Measurements from ENCODE around the gene MAF.

Gene MAF

GRCh38 chr16:79587296-79587695 lies 13.2 kb downstream of the MAF start:
- no peak for DNase-seq

DNA sequence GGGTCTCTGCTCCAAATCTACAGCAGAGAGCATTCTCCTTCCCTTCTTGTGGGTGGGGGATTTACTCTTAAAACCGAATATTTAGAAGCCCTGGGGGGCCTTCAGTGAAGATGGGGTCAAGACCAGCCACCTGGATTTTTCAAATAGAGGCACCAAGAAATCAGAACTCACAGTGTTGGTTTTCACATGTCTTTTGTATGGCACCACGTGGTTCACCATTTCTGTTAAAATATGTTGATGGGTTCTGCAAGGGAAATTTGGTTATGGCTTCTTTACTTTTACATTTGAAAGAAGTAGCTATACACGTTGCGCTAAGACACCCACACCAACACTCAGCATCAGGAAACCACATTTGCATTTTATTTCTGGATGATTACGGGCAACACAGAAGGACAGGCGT lies 17.7 kb downstream of the MAF start:
- DNase-seq: no peak

- DNase-seq: no peak
These were observed 19.9 kb downstream of the MAF start for GRCh38 chr16:79580453-79581191.

- no peak for DNase-seq
These were observed 23.9 kb downstream of the MAF start for GRCh38 chr16:79576602-79577001.

- DNase-seq: no peak
These were observed 26.7 kb downstream of the MAF start for GRCh38 chr16:79573884-79574283.

GRCh38 chr16:79573071-79573470 lies 27.5 kb downstream of the MAF start:
- no peak for DNase-seq

DNA sequence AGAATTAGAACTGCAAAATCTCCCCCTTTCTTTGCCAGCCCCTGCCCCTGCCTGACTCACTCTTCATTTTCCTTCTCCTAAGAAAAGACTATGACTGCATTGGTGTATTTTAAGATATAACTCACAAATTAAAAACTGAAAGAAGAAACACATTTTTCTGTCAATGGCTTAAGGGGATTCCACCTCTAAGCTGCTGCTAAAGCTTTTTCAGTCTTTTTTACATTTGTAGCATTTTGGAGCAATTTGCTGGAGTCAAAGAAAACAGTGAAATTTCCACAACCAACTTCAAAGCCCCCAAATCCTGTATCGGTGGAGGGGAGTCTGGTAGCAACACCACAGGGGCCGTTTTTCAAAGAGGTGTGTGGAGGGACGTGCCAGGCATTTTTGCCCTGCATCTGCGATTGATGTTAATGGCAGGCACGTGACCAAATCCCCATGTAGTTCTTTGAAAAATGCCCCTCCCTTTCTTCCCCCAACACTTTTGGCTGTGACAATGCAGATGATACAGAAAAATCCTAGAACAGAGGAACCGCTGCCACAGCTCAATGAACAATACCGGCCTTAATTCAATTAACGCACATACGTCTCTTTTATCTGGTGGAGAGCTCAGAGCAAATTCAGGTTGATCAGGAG lies 28.5 kb downstream of the MAF start:
- no peak for DNase-seq

GRCh38 chr16:79571065-79571902 lies 29.3 kb downstream of the MAF start:
- DNase-seq: no peak

DNA sequence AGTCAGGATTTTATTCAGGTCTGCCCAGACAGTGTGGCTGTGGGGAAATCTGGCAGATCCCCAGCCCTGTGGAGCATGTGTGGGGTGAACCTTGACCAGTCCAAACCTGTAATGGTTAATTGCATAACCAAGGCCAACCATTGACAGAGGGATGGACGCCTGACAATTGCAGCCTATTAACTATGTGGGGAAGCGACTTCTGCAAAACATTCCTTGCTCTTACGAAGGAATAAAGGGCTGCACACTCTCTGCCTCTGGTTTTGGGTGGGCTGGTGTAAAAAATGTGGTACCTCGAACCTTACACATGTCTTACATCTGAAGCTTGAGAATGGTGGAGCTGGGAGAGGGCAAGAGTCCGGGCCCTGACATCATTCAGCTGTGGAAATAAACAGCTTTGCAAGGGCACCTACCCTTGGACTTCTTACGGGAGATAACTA lies 35.8 kb downstream of the MAF start:
- no peak for DNase-seq

GRCh38 chr16:79563921-79564320 lies 36.6 kb downstream of the MAF start:
- DNase-seq: no peak

DNA sequence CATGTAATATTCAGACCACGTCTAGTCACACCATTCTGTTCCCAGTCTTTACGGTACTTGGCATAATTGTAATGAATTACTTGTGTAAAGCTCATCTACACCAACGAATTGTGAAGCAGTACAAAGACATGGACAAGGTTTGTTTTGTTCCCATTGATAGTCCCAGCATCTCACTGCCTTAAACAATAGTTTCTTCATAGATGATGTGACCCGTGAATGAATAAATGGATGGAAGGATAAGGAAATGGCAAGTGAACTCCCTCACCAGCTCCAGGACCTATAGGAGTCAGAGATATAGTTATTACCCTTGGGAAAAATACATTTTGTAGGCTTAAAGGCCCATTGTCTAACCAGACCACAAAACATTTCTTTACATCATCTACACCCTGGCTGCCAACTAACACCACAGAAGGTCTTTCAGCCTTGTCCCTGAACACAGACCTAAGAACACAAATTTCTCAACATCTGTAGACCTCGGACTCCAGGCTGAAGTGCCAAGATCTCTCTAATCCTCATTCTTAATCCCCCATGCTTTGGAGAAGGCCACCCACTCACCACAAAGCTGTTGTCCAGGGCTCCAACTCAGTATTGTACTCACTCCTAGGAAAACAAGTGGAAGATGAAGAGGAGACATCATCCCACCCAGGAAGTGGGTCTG lies 38.2 kb downstream of the MAF start:
- no peak for DNase-seq

DNA sequence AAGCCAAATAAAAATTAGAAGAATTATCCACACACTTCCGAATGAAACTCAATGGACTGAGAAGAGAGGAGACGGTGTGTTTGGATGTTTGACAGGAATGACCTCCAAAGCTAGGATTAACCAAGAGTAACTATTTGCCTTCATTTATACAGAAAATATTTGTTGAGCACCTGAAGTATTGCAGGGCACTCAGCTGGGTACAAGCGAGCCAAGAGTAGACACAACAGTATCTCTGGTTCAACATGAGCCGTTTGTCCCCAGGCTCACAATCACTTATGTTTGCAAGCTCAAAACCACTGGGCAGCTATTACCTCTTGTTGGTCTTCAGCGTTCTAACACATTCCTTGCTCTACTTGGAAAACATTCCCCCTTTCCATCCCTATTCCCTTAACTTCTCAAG lies 38.8 kb downstream of the MAF start:
- no peak for DNase-seq

DNA sequence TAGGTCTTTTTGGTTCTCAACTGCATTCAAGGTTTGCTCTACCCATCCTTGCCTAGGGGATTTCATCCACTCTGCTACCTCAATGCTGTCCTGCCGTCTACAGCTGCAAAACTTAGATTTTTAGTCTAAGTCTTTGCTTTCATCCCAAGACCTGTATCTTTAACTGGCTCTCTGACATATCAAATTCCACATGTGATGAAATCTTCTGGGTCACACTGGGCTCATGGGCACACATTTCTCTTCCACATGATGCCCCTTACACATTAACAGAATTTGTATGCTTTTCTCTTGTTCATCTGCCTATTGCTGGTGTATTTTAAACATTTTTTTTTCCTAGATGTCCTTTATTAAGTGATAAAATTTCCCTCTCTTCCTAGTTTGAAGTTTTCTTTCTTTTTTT lies 39.6 kb downstream of the MAF start:
- no peak for DNase-seq

DNA sequence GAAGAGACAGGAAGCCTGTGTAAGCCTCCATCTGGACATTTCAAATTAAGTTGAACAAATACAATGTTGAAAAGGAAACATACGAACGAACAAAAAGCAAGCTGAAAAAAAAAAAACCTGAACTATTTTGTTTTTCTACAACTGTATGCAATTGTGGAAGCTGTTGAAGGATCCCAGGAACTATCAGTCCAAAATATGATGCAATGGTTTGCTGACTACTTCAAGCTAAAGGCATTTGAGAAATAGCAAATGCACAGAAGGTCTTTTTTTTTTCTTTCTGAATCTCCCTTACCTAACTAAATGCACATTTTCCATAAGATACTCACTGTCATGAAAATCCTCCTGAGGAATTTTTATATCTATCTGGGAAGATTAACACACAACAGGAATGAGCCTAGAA lies 40.2 kb downstream of the MAF start:
- DNase-seq: no peak

DNA sequence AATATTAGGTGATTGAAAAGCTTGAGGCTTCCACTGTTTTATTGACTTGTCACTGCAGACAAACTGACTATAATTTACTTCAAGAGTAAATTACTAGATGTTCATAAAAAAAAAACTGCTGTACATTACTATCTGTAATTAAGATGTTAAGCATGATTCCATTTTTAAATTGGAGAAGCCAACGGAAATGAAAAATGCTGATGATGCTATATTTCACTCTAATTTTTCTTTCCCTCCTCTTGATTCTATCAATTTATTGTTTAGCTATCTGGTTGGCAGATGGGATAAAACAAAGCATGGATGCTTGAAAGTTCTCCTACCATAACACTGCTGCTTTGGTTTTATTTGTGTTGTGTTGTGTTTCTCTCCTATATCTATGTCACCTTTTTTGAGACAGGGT lies 41.0 kb downstream of the MAF start:
- no peak for DNase-seq

GRCh38 chr16:79557421-79557820 lies 43.1 kb downstream of the MAF start:
- DNase-seq: no peak

GRCh38 chr16:79554912-79555311 lies 45.6 kb downstream of the MAF start:
- no peak for DNase-seq

DNA sequence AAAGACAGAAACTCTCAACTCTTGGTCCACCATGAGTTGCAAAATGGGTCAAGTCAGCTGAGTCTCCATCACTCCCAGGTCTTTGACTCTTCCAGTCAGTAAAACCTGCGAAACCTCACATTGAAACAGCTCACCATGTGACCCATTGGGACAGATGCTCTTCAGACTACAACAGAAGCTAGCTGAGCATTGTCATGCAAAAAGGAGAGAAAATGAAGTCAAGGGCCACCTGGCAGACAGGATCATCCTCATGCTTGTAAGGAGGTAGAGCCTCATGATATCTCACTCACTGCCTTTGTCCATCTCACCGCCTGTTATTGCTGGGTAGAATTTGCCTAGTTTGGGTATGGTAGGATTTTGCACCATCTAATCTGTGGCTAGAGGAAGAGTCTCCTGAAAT lies 50.2 kb downstream of the MAF start:
- DNase-seq: no peak

GRCh38 chr16:79547085-79547484 lies 53.5 kb downstream of the MAF start:
- no peak for DNase-seq
